OCI-LY3 (cell line): ENCODE measurements around the gene CARNS1.

Experiments
- H2AFZ ChIP-seq: fragments of 200-600, 300-600 bp; shearing (Covaris generic); 2 replicates; pipeline ENCODE4 v1.6.0; 2014; ENCODE audit warnings: antibody characterized with exemption, low read depth, low read length
- H3K27ac ChIP-seq: fragments of 200-600, 300-600 bp; sonication (generic); 2 replicates; pipeline ENCODE4 v1.5.1; 2014; ENCODE audit warnings: mild to moderate bottlenecking, low read length, moderate library complexity, mixed read lengths
- H3K27me3 ChIP-seq: fragments of 200-600, 300-600 bp; sonication (generic); 2 replicates; pipeline ENCODE4 v1.6.1; 2014; ENCODE audit warnings: low read depth, low read length, mixed read lengths
- H3K36me3 ChIP-seq: fragments of 200-600, 300-600 bp; sonication (generic); replicated peaks from 2 replicates; pipeline ENCODE3; 2014; ENCODE audit warnings: low read depth, low read length, mixed read lengths
- H3K4me1 ChIP-seq: fragments of 300-600, 200-600 bp; sonication (generic); 2 replicates; pipeline ENCODE4 v1.6.1; 2014; ENCODE audit warnings: low read length, mixed read lengths
- H3K4me2 ChIP-seq: fragments of 200-600, 300-600 bp; sonication (generic); 2 replicates; pipeline ENCODE4 v1.6.1; 2014; ENCODE audit warnings: low read length, mixed read lengths
- H3K4me3 ChIP-seq: fragments of 300-600, 200-600 bp; sonication (generic); 2 replicates; pipeline ENCODE4 v1.5.1; 2014; ENCODE audit warnings: antibody characterized with exemption, mild to moderate bottlenecking, low read length, moderate library complexity
- H3K79me2 ChIP-seq: fragments of 300-600, 200-600 bp; shearing (Covaris generic); 2 replicates; pipeline ENCODE4 v1.6.1; 2014; ENCODE audit warnings: mild to moderate bottlenecking, low read length, mixed read lengths
- H3K9ac ChIP-seq: fragments of 300-600, 200-600 bp; shearing (Covaris generic); 2 replicates; pipeline ENCODE4 v1.6.0; 2014; ENCODE audit warnings: mild to moderate bottlenecking, low read length, moderate library complexity
- H3K9me3 ChIP-seq: fragments of 200-600, 300-600 bp; shearing (Covaris generic); 2 replicates; pipeline ENCODE4 v1.6.1; 2014; ENCODE audit warnings: low read length, mixed read lengths; ENCODE audit not compliant: insufficient read depth
- H4K20me1 ChIP-seq: fragments of 200-600, 300-600 bp; sonication (generic); 2 replicates; pipeline ENCODE4 v1.6.1; 2016; ENCODE audit warnings: low read length, mixed read lengths; ENCODE audit not compliant: insufficient read depth
- CTCF ChIP-seq: fragments of 200-600, 300-600 bp; sonication (generic); IDR thresholded peaks from 2 replicates; pipeline ENCODE4 v1.5.1; 2014; ENCODE audit warnings: antibody characterized with exemption, low read length, low read depth
- EZH2phosphoT487 ChIP-seq: fragments of 200-600 bp; shearing (Covaris generic); IDR thresholded peaks from 2 replicates; pipeline ENCODE4 v1.6.1; 2018; ENCODE audit warnings: antibody characterized with exemption, mixed run types, low read depth

Gene CARNS1

GRCh38 chr11:67420646-67421429, 5.4 kb downstream of the CARNS1 start:
- Histone ChIP-seq H3K4me2 (peak overlapping the region; percentile 70), H3K36me3 (no peaks in the 10 kb centered on the region), H3K4me3 (peak overlapping the region; percentile 78), H3K4me1 (peaks cover 22% of the 10 kb centered on the region), H4K20me1 (no peaks in the 10 kb centered on the region), H3K9me3 (no peaks in the 10 kb centered on the region), H3K27me3 (peaks cover 30% of the 10 kb centered on the region), H2AFZ (no peak overlapping the region), H3K9ac (peak overlapping the region; percentile 54), H3K27ac (no peak overlapping the region), H3K79me2 (no peaks in the 10 kb centered on the region)
- no peak for TF ChIP-seq EZH2phosphoT487
- TF ChIP-seq CTCF = no peak

GRCh38 chr11:67421430-67422031, 6.1 kb downstream of the CARNS1 start:
- peaks cover 27% of the 10 kb centered on the region for H3K27me3 ChIP-seq
- peaks cover 22% of the 10 kb centered on the region for H3K4me1 ChIP-seq
- peak overlapping the region; percentile 78 for H3K4me3 ChIP-seq
- no peaks in the 10 kb centered on the region for H4K20me1 ChIP-seq
- no peaks in the 10 kb centered on the region for H3K9me3 ChIP-seq
- H2AFZ ChIP-seq = no peak overlapping the region
- H3K27ac ChIP-seq = no peak overlapping the region
- no peak overlapping the region for H3K9ac ChIP-seq
- no peak for TF ChIP-seq EZH2phosphoT487
- H3K36me3 ChIP-seq = no peaks in the 10 kb centered on the region
- H3K4me2 ChIP-seq = peak overlapping the region; percentile 70
- H3K79me2 ChIP-seq = no peaks in the 10 kb centered on the region

GRCh38 chr11:67422891-67423290, 7.4 kb downstream of the CARNS1 start:
- no peak for TF ChIP-seq CTCF
- no peak for TF ChIP-seq EZH2phosphoT487
- Histone ChIP-seq H3K4me2 (no peak overlapping the region), H3K27ac (no peak overlapping the region)

GRCh38 chr11:67423466-67423865, 8.0 kb downstream of the CARNS1 start:
- Histone ChIP-seq H2AFZ (no peak overlapping the region), H3K4me1 (peaks cover 27% of the 10 kb centered on the region), H4K20me1 (no peaks in the 10 kb centered on the region), H3K36me3 (no peaks in the 10 kb centered on the region), H3K79me2 (peaks cover 1% of the 10 kb centered on the region), H3K9ac (no peak overlapping the region), H3K27ac (no peak overlapping the region), H3K9me3 (no peaks in the 10 kb centered on the region), H3K27me3 (peaks cover 11% of the 10 kb centered on the region), H3K4me2 (no peak overlapping the region), H3K4me3 (no peak overlapping the region)
- TF ChIP-seq EZH2phosphoT487 (no peak), CTCF (no peak)

More at GRCh38 chr11:67422891-67423290, 7.4 kb downstream of the CARNS1 start:
- no peak overlapping the region for H2AFZ ChIP-seq
- no peak overlapping the region for H3K4me3 ChIP-seq
- no peak overlapping the region for H3K9ac ChIP-seq
- H3K27me3 ChIP-seq = peaks cover 16% of the 10 kb centered on the region
- H3K9me3 ChIP-seq = no peaks in the 10 kb centered on the region
- no peaks in the 10 kb centered on the region for H4K20me1 ChIP-seq
- H3K4me1 ChIP-seq = peaks cover 28% of the 10 kb centered on the region
- no peaks in the 10 kb centered on the region for H3K36me3 ChIP-seq
- H3K79me2 ChIP-seq = no peaks in the 10 kb centered on the region
